Peyer's patch (tissue), 4 donors: Measurements from ENCODE around the gene RAB35. TPM values are rescaled to one million over a fixed set of nuclear protein-coding genes. Genes with fewer than 3 reads are reported as not detected.

Experiments used
- DNase-seq, 3 donors: peaks; one replicate each; pipeline ENCODE4 v3.0.0-alpha.2; 2017 to 2019
- H3K27ac ChIP-seq, 4 donors: fragments of 200-600 bp; sonication (generic); one replicate each; pipeline ENCODE4 v1.5.1; 2016 to 2019
- H3K27me3 ChIP-seq, 2 donors: fragments of 200-600 bp; sonication (generic); one replicate each; pipeline ENCODE4 v1.5.1; 2019
- H3K36me3 ChIP-seq, 3 donors: fragments of 200-600 bp; sonication (generic); one replicate each; pipeline ENCODE4 v1.5.1; 2016 to 2019
- H3K4me1 ChIP-seq, 4 donors: fragments of 200-600 bp; sonication (generic); one replicate each; pipeline ENCODE4 v1.5.1; 2016 to 2019
- H3K4me3 ChIP-seq, 4 donors: fragments of 200-600 bp; sonication (generic); 1 replicate in 3 of 4; 2 replicates in 1 of 4; pipeline ENCODE4 v1.5.1; 2016 to 2019; ENCODE audit warnings: mild to moderate bottlenecking in 1 of 4
- H3K9me3 ChIP-seq, 4 donors: fragments of 200-600 bp; sonication (generic); one replicate each; pipeline ENCODE4 v1.5.1; 2016 to 2019; ENCODE audit warnings: mild to moderate bottlenecking in 1 of 4
- POLR2A ChIP-seq, 2 donors: fragments of 450-650 bp; IDR thresholded peaks; one replicate each; pipeline ENCODE4 v1.5.1; 2017; ENCODE audit warnings: antibody characterized with exemption in 2 of 2, mild to moderate bottlenecking in 2 of 2, moderate library complexity in 2 of 2
- total RNA-seq, 4 donors: library from RNA; depleted of rRNA; stranded (reverse); fragments of >200 nt; gene quantifications; one replicate each; pipeline ENCODE4 v1.1.0, GENCODE V29; 2016
- TF ChIP-seq, protein P1 (sequence below), 6 experiments: fragments of 450-650 bp in 4 of 6; fragments of 200-600 bp in 2 of 6; sonication (generic) in 1 of 6; IDR thresholded peaks; one replicate each; pipeline ENCODE4 v1.5.1; 2017 to 2019; ENCODE audit warnings: antibody characterized with exemption in 6 of 6, mild to moderate bottlenecking in 3 of 6, moderate library complexity in 1 of 6

RAB35 gene
- total RNA-seq, 4 donors from 2014 or later: 16.6 to 22.5 (median 19.1) TPM

DNA sequence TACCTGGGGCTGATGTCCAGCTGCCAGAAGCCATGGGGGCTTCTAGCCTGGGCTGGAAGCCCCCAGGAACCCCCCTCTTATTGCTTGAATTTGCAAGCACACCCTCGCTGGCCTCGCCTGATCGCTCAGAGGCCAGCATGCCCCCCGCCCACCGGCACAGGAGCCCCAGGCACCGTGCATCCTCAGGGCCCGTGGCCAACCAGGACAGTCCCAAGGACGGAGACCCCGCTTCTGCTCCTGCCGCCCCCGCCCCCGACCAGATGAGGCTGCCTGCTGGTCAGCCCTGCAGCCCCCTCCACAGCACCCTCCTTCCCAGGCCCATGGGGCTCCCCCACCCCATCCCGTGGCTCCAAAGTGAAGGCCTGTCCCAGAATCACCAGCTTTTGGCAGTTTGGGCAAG lies 21.2 kb downstream of the RAB35 start:
- H3K27me3 ChIP-seq: no peaks in the 10 kb centered on the region
- TF ChIP-seq, protein P1, sequence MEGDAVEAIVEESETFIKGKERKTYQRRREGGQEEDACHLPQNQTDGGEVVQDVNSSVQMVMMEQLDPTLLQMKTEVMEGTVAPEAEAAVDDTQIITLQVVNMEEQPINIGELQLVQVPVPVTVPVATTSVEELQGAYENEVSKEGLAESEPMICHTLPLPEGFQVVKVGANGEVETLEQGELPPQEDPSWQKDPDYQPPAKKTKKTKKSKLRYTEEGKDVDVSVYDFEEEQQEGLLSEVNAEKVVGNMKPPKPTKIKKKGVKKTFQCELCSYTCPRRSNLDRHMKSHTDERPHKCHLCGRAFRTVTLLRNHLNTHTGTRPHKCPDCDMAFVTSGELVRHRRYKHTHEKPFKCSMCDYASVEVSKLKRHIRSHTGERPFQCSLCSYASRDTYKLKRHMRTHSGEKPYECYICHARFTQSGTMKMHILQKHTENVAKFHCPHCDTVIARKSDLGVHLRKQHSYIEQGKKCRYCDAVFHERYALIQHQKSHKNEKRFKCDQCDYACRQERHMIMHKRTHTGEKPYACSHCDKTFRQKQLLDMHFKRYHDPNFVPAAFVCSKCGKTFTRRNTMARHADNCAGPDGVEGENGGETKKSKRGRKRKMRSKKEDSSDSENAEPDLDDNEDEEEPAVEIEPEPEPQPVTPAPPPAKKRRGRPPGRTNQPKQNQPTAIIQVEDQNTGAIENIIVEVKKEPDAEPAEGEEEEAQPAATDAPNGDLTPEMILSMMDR (IDR thresholded peaks at IDR 0.05): no peak
- no peak for TF ChIP-seq POLR2A (IDR thresholded peaks at IDR 0.05)
- H3K4me3 ChIP-seq: no peak overlapping the region
- H3K9me3 ChIP-seq: no peaks in the 10 kb centered on the region
- peaks cover 0 to 69% (median 0%) of the 10 kb centered on the region in 3 donors for H3K36me3 ChIP-seq
- peak in 1 of 3 donors; percentile 22 for DNase-seq
- no peaks in the 10 kb centered on the region for H3K4me1 ChIP-seq
- no peak overlapping the region for H3K27ac ChIP-seq

DNA sequence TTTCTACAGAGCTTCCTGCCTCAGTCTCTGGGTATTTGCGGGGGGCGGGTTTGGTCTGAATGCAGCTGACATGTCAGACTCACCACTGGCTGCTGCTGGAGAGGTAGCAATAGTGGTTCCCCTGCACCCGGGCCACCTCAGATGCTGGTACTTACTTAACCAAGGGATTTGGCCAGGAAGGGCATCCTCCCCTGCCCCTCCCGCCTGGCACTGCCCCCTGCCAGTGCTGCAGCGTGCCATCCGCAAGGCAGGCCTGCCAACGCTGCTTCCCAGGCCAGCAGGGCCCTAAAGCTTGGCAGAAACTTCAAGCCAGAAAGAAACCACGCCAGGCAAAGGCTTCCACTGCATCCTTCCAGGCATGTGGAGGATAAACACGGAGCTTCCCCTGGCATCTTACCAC lies 22.1 kb downstream of the RAB35 start:
- TF ChIP-seq POLR2A (IDR thresholded peaks at IDR 0.05): no peak
- TF ChIP-seq, protein P1 (IDR thresholded peaks at IDR 0.05): no peak
- Histone ChIP-seq H3K9me3 (no peaks in the 10 kb centered on the region), H3K4me3 (no peak overlapping the region), H3K36me3 (peaks cover 0 to 64% (median 0%) of the 10 kb centered on the region in 3 donors), H3K4me1 (no peaks in the 10 kb centered on the region), H3K27ac (no peak overlapping the region), H3K27me3 (no peaks in the 10 kb centered on the region)
- no peak for DNase-seq

DNA sequence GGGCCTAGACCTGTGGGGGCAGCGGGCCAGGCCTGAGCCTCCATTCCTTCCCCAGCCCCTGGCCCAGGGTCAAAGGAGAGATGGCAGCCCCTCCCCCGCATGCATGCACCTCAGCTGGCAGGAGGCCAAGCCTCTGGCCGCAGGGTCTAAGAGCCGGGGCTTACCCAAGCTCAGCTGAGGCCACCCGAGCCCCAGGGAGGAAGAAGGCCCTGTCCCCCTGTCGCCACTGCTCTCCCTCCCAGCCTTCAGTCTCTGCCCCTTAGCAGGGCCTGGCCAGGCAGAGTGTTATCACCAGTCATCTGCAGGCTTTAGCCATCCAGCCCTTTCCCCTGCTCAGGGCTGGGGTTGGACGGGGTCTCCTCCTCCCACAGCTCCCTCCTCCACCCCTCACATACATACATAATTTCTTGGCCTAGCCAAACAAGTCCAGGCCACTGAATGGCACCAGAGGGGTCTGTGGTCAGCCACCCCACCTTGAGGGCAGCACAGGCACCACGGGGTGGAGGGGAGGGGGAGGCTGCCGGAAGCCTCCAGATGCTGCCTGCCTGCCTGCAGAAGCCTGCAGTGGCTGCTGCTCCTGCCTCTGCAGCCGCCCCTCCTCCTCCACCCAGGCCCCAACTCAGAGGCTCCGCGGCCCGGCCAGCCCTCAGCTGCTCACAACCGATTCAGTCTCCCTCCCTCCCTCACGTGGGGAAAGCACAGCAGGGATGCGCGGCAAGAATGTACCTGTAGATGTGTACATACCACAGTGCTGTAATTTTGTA lies 22.8 kb downstream of the RAB35 start:
- Histone ChIP-seq H3K27ac (no peak overlapping the region), H3K9me3 (no peaks in the 10 kb centered on the region), H3K4me3 (no peak overlapping the region), H3K27me3 (no peaks in the 10 kb centered on the region), H3K4me1 (no peaks in the 10 kb centered on the region), H3K36me3 (peaks cover 0 to 57% (median 0%) of the 10 kb centered on the region in 3 donors)
- no peak for TF ChIP-seq POLR2A (IDR thresholded peaks at IDR 0.05)
- TF ChIP-seq, protein P1 (IDR thresholded peaks at IDR 0.05): no peak
- DNase-seq: peak in 1 of 3 donors; percentile 44

DNA sequence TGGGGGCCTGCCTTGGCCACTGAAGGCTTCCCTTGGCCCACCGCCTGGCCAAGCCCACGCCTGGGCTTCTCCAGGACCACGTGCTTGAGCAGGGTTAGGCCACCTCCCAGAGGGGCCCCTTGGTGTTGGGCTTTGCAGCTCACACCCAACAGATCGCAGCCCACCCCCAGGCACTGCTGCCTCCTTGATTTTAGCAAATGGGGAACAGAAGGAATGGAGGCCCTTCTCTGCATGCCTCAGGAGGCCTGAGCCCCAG lies 23.3 kb downstream of the RAB35 start:
- no peaks in the 10 kb centered on the region for H3K9me3 ChIP-seq
- DNase-seq: no peak
- no peaks in the 10 kb centered on the region for H3K4me1 ChIP-seq
- peaks cover 0 to 52% (median 0%) of the 10 kb centered on the region in 3 donors for H3K36me3 ChIP-seq
- no peak for TF ChIP-seq POLR2A (IDR thresholded peaks at IDR 0.05)
- TF ChIP-seq, protein P1 (IDR thresholded peaks at IDR 0.05): no peak
- H3K27me3 ChIP-seq: no peaks in the 10 kb centered on the region
- no peak overlapping the region for H3K4me3 ChIP-seq
- no peak overlapping the region for H3K27ac ChIP-seq

DNA sequence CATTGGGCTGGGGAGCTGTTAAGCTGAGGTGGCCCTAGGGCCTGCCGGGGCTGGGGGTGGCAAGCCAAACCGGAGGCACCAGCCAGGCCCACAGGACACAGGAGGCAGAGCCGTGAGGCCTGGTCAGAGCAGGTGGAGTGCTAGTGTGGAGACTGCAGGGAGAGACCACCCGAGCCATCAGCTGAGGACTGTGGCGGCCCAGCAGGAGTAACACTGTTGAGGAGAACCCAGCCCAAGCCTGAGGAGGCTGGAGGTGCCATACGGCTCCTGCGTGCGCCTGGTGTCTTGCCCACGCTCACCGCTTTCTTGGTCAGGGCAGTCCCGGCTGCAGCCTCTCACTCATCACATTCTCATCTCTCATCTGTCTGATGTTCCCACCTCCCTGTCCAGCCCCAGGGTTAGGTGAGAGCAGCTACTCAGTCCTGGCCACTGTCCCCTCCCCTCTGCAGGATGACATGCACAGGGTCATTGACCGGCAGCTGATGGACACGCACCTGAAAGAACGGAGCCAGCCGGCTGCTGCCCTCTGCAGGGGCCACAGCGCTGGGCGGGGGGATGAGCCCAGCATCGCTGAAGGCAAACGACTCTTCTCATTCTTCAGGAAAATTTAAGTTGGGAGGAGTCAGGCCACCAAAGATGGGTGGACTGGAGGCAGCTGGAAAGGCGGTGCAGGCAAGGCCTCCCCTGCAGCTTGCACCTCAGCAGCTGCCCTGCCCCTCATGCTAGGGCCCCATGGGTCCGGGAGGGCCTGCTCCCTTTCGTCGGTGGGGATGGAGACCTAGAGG lies 23.8 kb downstream of the RAB35 start:
- no peak for DNase-seq
- H3K36me3 ChIP-seq: peaks cover 0 to 48% (median 0%) of the 10 kb centered on the region in 3 donors
- TF ChIP-seq, protein P1 (IDR thresholded peaks at IDR 0.05): no peak
- no peak for TF ChIP-seq POLR2A (IDR thresholded peaks at IDR 0.05)
- H3K4me1 ChIP-seq: peaks cover 0 to 3% (median 1%) of the 10 kb centered on the region in 4 donors
- H3K27ac ChIP-seq: no peak overlapping the region
- no peaks in the 10 kb centered on the region for H3K27me3 ChIP-seq
- H3K9me3 ChIP-seq: no peaks in the 10 kb centered on the region
- H3K4me3 ChIP-seq: no peak overlapping the region
